Endothelial cell of umbilical vein (primary cell): ENCODE measurements around the gene ATP8B3. TPM values are rescaled to one million over a fixed set of nuclear protein-coding genes. Genes with fewer than 3 reads are reported as not detected.
"Not testable (repeated sequence)": the region's sequence is repeated elsewhere in the genome, so short reads cannot be mapped to it uniquely, and the experiment has no call there.

Experiments
- BruUV-seq: library from RNA; stranded (reverse); fragments of 400-500 nt; replicated peaks from 2 replicates; lab custom pipeline; 2021; lab: Mats Ljungman, UMichigan
- CTCF ChIA-PET: fragments of 300-600, 350-600 bp; sonication (Branson Sonifier 250); formaldehyde crosslinking; loops from one replicate; lab custom pipeline; 2021; ENCODE audit warnings: antibody characterized with exemption, inconsistent platforms; lab: Charles Lee
- POLR2A ChIA-PET: fragments of 300-600, 350-600 bp; sonication (Branson Sonifier 250); formaldehyde crosslinking; loops from one replicate; lab custom pipeline; 2021; ENCODE audit warnings: antibody characterized with exemption, inconsistent platforms; lab: Charles Lee
- DNase-seq: peaks from one replicate; pipeline ENCODE4 v3.0.0-alpha.2; 2011; ENCODE audit warnings: low read depth, low spot score
- FAIRE-seq: peaks from 2 replicates; lab custom pipeline; 2011; peaks lifted over from hg19 to GRCh38; lab: Jason Lieb, UNC
- H2AFZ ChIP-seq: 2 replicates; pipeline ENCODE4 v1.6.0; 2012; ENCODE audit warnings: low read depth, low read length, control low read depth, inconsistent platforms
- H3K27ac ChIP-seq: 2 replicates; pipeline ENCODE4 v1.5.1; 2011; ENCODE audit warnings: low read depth, mild to moderate bottlenecking, control low read depth, low read length, moderate library complexity; ENCODE audit not compliant: insufficient read depth
- H3K27me3 ChIP-seq, 2 experiments: 2 replicates each; pipeline versions ENCODE4 v1.6.0 to v1.6.1; 2011; ENCODE audit warnings: low read length in 2 of 2, mixed read lengths in 1 of 2; ENCODE audit not compliant: control insufficient read depth in 2 of 2, insufficient read depth in 2 of 2
- H3K36me3 ChIP-seq, 2 experiments: 2 replicates in 1 of 2; 3 replicates in 1 of 2; pipeline ENCODE4 v1.5.1; 2011; ENCODE audit warnings: low read length in 2 of 2, mild to moderate bottlenecking in 1 of 2, moderate library complexity in 1 of 2; ENCODE audit not compliant: control insufficient read depth in 2 of 2, insufficient read depth in 2 of 2; ENCODE audit errors: extremely low read depth in 1 of 2
- H3K4me1 ChIP-seq: 3 replicates; pipeline ENCODE4 v1.5.1; 2011; ENCODE audit warnings: mild to moderate bottlenecking, low read length; ENCODE audit not compliant: control insufficient read depth, insufficient read depth; ENCODE audit errors: extremely low read depth
- H3K4me2 ChIP-seq: 2 replicates; pipeline ENCODE4 v1.6.1; 2011; ENCODE audit warnings: low read length, control low read depth, mixed read lengths; ENCODE audit not compliant: insufficient read depth
- H3K4me3 ChIP-seq, 3 experiments: fragments of 200-600 bp in 1 of 3; sonication (generic), shearing (Covaris generic) in 1 of 3; replicated peaks in 1 of 3; 2 replicates each; pipeline ENCODE4 v1.5.1; 2011 to 2016; ENCODE audit warnings: control low read depth in 3 of 3, low read length in 3 of 3, mild to moderate bottlenecking in 2 of 3, inconsistent platforms in 1 of 3, low read depth in 1 of 3, moderate library complexity in 1 of 3; ENCODE audit not compliant: insufficient read depth in 1 of 3
- H3K79me2 ChIP-seq: 2 replicates; pipeline ENCODE4 v1.6.0; 2012; ENCODE audit warnings: low read length, inconsistent platforms; ENCODE audit not compliant: control insufficient read depth, insufficient read depth
- H3K9ac ChIP-seq: replicated peaks from 2 replicates; pipeline ENCODE3; 2011; ENCODE audit warnings: low read length, control low read depth; ENCODE audit not compliant: insufficient read depth; ENCODE audit errors: extremely low read depth
- H3K9me1 ChIP-seq: replicated peaks from 3 replicates; pipeline ENCODE4 v1.6.0; 2011; ENCODE audit warnings: mild to moderate bottlenecking, low read length; ENCODE audit not compliant: control insufficient read depth, insufficient read depth; ENCODE audit errors: extremely low read depth
- H3K9me3 ChIP-seq: replicated peaks from 2 replicates; pipeline ENCODE4 v1.5.1; 2012; ENCODE audit warnings: low read length, inconsistent platforms; ENCODE audit not compliant: control insufficient read depth, insufficient read depth
- H4K20me1 ChIP-seq: replicated peaks from 2 replicates; pipeline ENCODE3; 2011; ENCODE audit warnings: mild to moderate bottlenecking, low read length; ENCODE audit not compliant: control insufficient read depth, insufficient read depth; ENCODE audit errors: extremely low read depth
- CTCF ChIP-seq, 2 donors: IDR thresholded peaks; 1 replicate in 1 of 2; 2 replicates in 1 of 2; pipeline ENCODE4 v1.5.1; 2011; ENCODE audit warnings: low read length in 2 of 2, mild to moderate bottlenecking in 2 of 2, moderate library complexity in 2 of 2, control low read depth in 1 of 2, inconsistent platforms in 1 of 2, low read depth in 1 of 2; ENCODE audit not compliant: insufficient read depth in 1 of 2; ENCODE audit errors: extremely low read depth in 1 of 2
- EZH2 ChIP-seq: IDR thresholded peaks from 2 replicates; pipeline ENCODE4 v1.6.1; 2012; ENCODE audit warnings: borderline replicate concordance, low read depth, mild to moderate bottlenecking, moderate library complexity, low read length, inconsistent platforms; ENCODE audit not compliant: severe bottlenecking
- FOS ChIP-seq: IDR thresholded peaks from 2 replicates; pipeline ENCODE4 v1.6.1; 2011; ENCODE audit warnings: mild to moderate bottlenecking, low read length, moderate library complexity, borderline replicate concordance; ENCODE audit not compliant: insufficient read depth
- GATA2 ChIP-seq: IDR thresholded peaks from 2 replicates; pipeline ENCODE4 v1.7.0; 2011; ENCODE audit warnings: low read depth, mild to moderate bottlenecking, moderate library complexity, mixed read lengths, low read length; ENCODE audit not compliant: insufficient read length, insufficient read depth
- JUN ChIP-seq: IDR thresholded peaks from 2 replicates; pipeline ENCODE4 v1.6.1; 2011; ENCODE audit warnings: borderline replicate concordance, low read depth; ENCODE audit not compliant: insufficient read length, insufficient read depth
- MAX ChIP-seq: IDR thresholded peaks from 2 replicates; pipeline ENCODE4 v1.6.1; 2011; ENCODE audit not compliant: insufficient read depth, insufficient read length
- MYC ChIP-seq: IDR thresholded peaks from one replicate; pipeline ENCODE4 v1.6.1; 2011; ENCODE audit warnings: mild to moderate bottlenecking, low read depth, low read length
- POLR2A ChIP-seq: IDR thresholded peaks from 2 replicates; pipeline ENCODE4 v1.6.1; 2012; ENCODE audit warnings: low read depth, mild to moderate bottlenecking, control low read depth, low read length
- POLR2AphosphoS5 ChIP-seq: IDR thresholded peaks from 2 replicates; pipeline ENCODE4 v1.6.1; 2012; ENCODE audit warnings: low read depth, mild to moderate bottlenecking, control low read depth, low read length, moderate library complexity; ENCODE audit not compliant: insufficient read depth
- dilution Hi-C: fragments of 300-500 bp; cut with MboI; formaldehyde crosslinking; loops from one replicate; pipeline ENCODE4 v1.15.0; 2019; ENCODE audit warnings: low sequenced_read_pairs; ENCODE audit not compliant: extremely low pct_ligation_motif_present
- intact Hi-C: fragments of 100-400 bp; cut with micrococcal nuclease; formaldehyde crosslinking; loops from one replicate; pipeline ENCODE4 v1.10.0; 2022
- polyA plus RNA-seq, 4 experiments: library from polyadenylated mRNA; depleted of rRNA in 3 of 4; stranded (reverse) in 3 of 4; unstranded in 1 of 4; fragments of >200 nt; gene quantifications; 2 replicates each; pipeline versions ENCODE4 v1.2.1 to v1.2.3, GENCODE V29; 2011 to 2012; ENCODE audit warnings: missing spikeins in 1 of 4
- total RNA-seq: library from RNA; stranded (reverse); gene quantifications from 2 replicates; pipeline ENCODE4 v1.2.3, GENCODE V29; 2021

ATP8B3 gene
- total and polyA plus RNA-seq, 2 donors (not counting 3 experiments of a cell fraction or from before 2014, with no cell fraction given) = 1.1 to 7.3 TPM

- no peaks in the 10 kb centered on the region for H3K79me2 ChIP-seq
- no peak for FAIRE-seq
- no peak overlapping the region for H3K4me3 ChIP-seq
- no peaks in the 10 kb centered on the region for H4K20me1 ChIP-seq
- no peak for DNase-seq
- no peak overlapping the region for H3K9ac ChIP-seq
- intact Hi-C loops = no loop called here
- no peak overlapping the region for H3K27ac ChIP-seq
- no peaks in the 10 kb centered on the region for H3K9me3 ChIP-seq
- POLR2A ChIA-PET = interaction anchor here (0.7 kb wide), 1 partner anchor 271 kb away, joined by 3 read pairs; no protein-coding TSS in a partner anchor
- H3K9me1 ChIP-seq = no peaks in the 10 kb centered on the region
- BruUV-seq = no TSS peak
- TF ChIP-seq FOS (no peak), EZH2 (no peak), JUN (no peak), MYC (no peak), POLR2A (no peak), POLR2AphosphoS5 (no peak), CTCF (IDR thresholded peaks at IDR 0.05; ENCODE audit: extremely low read depth in 1 of 2, insufficient read depth in 1 of 2, low read depth in 1 of 2, low read length in 2 of 2) (no peak), MAX (no peak), GATA2 (no peak)
- H3K27me3 ChIP-seq = peaks cover 84 to 92% of the 10 kb centered on the region in 2 experiments
- CTCF ChIA-PET = no interaction called here
- H3K4me2 ChIP-seq = no peak overlapping the region
- dilution Hi-C loops = no loop called here
- H3K36me3 ChIP-seq = no peaks in the 10 kb centered on the region
- no peaks in the 10 kb centered on the region for H3K4me1 ChIP-seq
- no peak overlapping the region for H2AFZ ChIP-seq
Measured at GRCh38 chr19:1761528-1762242, 50.4 kb downstream of the ATP8B3 start.

- H3K9me3 ChIP-seq, H3K4me2 ChIP-seq, H3K9ac ChIP-seq, H3K9me1 ChIP-seq, H3K79me2 ChIP-seq, intact Hi-C loops, FAIRE-seq, H4K20me1 ChIP-seq, dilution Hi-C loops, H3K4me3 ChIP-seq, BruUV-seq, H2AFZ ChIP-seq, H3K36me3 ChIP-seq, H3K4me1 ChIP-seq, DNase-seq, H3K27ac ChIP-seq: not testable (repeated sequence)
- CTCF ChIA-PET = interaction anchor here (0.6 kb wide), 1 partner anchor 159 kb away, joined by 3 read pairs; no protein-coding TSS in a partner anchor
- POLR2A ChIA-PET = interaction anchor here (0.7 kb wide), 1 partner anchor 270 kb away, joined by 3 read pairs; no protein-coding TSS in a partner anchor
- peaks cover 83 to 91% of the 10 kb centered on the region in 2 experiments for H3K27me3 ChIP-seq
Measured at GRCh38 chr19:1760786-1761527, 51.1 kb downstream of the ATP8B3 start.
